ENCODE measurements around the gene MC5R.
"Not testable (repeated sequence)": the region's sequence is repeated elsewhere in the genome, so short reads cannot be mapped to it uniquely, and the experiment has no call there.

Gene MC5R

DNA sequence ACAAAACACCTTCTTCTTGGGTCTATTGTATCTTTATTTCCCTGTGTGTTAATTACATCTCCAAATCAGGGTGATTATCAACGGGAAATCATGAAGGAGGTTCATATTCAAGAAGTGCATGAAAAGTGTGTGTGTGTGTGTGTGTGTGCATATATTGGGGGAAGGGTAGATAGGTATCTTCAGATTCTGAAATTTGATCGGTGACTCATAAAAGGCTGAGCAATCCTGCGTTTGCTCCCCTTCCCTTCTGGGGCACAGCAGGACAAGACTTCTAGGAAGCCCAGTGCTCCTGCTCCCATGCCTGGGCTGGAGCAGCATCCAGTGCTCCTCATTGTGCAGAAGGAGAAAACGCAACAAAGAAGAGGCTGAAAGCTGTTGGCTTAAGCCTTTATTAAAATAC is 25.8 kb downstream of the MC5R start:
- no peak for FAIRE-seq

GRCh38 chr18:13862898-13863297 is 38.9 kb downstream of the MC5R start:
- not testable (repeated sequence) for FAIRE-seq

GRCh38 chr18:13868501-13869271 is 44.7 kb downstream of the MC5R start:
- FAIRE-seq: no peak

DNA sequence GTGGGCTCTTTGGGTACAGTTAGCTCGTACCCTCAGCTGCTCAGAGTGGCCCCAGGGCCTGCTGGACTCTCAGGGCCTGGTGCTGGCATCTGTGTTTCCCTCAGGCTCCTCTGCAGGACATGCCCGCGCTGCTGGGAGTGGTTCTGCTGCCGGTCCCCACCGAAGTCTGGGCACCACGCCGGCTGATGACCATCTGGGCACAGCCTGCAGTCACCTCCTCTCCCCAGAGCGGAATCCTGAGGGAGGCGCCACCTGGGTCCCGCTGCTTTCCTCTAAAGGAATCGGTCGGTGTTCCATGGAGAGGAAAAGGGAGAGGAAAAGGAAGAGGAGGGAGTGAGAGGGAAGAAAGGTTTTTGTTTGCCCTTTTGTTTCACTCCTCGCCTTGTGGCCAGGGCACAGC is 47.8 kb downstream of the MC5R start:
- FAIRE-seq: no peak

GRCh38 chr18:13872373-13872772 is 48.4 kb downstream of the MC5R start:
- no peak for FAIRE-seq

DNA sequence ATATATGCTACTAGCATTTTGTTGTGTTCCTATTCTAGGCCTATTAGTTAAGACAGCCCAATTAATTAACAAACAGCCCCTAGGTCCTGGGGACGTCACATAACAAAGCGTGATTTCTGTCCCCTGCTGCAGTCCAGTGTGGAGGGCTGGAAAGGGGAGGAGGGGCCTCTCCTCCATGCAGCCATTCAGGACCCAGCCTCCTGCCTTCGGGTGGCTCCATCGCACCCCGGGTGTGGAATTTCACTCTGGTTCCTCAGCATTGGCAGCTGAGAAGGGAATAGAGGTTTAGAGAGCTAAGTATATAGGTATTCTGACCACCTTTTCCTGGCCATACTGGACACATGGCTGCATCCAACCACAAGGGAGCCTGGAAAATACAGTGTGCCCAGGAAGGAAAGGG is 49.0 kb downstream of the MC5R start:
- no peak for FAIRE-seq

DNA sequence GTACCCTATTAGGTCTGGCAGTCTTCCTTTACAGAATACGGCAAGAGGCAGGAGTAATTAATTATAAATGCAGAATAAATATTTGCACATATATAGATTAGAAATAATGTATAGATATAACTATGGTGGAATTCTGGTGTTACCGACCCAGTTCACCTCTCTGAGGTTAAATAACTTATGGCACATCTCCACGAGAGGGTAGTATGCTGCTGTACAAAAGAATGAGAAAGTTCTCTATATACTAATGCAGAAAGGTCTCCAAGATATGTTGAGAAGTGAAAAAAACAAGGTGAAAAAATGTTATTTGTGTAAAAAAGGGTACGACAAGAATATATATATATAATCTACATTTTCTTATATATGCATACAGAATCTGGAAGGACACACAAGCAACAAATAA is 50.6 kb downstream of the MC5R start:
- FAIRE-seq: no peak

Data from endometrium (tissue), 2 donors.